Muscle layer of colon (tissue), 2 donors: Measurements from ENCODE around the gene IZUMO1R.
"Not testable (repeated sequence)": the region's sequence is repeated elsewhere in the genome, so short reads cannot be mapped to it uniquely, and the experiment has no call there.

Source experiments
- H3K27ac ChIP-seq: one replicate; pipeline ENCODE4 v1.7.0; 2013; ENCODE audit warnings: low read depth, mild to moderate bottlenecking, low read length, moderate library complexity
- H3K27me3 ChIP-seq, 2 donors: one replicate each; pipeline ENCODE4 v1.7.0; 2013; ENCODE audit warnings: low read length in 2 of 2, mild to moderate bottlenecking in 2 of 2; ENCODE audit not compliant: insufficient read depth in 2 of 2, control insufficient read depth in 1 of 2
- H3K36me3 ChIP-seq: one replicate; pipeline ENCODE4 v1.7.0; 2013; ENCODE audit warnings: mild to moderate bottlenecking, low read length; ENCODE audit not compliant: insufficient read depth
- H3K4me1 ChIP-seq: one replicate; pipeline ENCODE4 v1.7.0; 2013; ENCODE audit warnings: mild to moderate bottlenecking, low read length; ENCODE audit not compliant: insufficient read depth
- H3K4me3 ChIP-seq, 2 donors: one replicate each; pipeline ENCODE4 v1.7.0; 2013; ENCODE audit warnings: low read length in 2 of 2, low read depth in 1 of 2, mild to moderate bottlenecking in 1 of 2, moderate library complexity in 1 of 2
- H3K9ac ChIP-seq: one replicate; pipeline ENCODE4 v1.7.0; 2013; ENCODE audit warnings: low read length
- H3K9me3 ChIP-seq: one replicate; pipeline ENCODE4 v1.7.0; 2013; ENCODE audit warnings: mild to moderate bottlenecking, low read length
- donor health status: abdominal sarcoma.
- donor health status: Adenocarcinoma of cecum.

IZUMO1R gene

DNA sequence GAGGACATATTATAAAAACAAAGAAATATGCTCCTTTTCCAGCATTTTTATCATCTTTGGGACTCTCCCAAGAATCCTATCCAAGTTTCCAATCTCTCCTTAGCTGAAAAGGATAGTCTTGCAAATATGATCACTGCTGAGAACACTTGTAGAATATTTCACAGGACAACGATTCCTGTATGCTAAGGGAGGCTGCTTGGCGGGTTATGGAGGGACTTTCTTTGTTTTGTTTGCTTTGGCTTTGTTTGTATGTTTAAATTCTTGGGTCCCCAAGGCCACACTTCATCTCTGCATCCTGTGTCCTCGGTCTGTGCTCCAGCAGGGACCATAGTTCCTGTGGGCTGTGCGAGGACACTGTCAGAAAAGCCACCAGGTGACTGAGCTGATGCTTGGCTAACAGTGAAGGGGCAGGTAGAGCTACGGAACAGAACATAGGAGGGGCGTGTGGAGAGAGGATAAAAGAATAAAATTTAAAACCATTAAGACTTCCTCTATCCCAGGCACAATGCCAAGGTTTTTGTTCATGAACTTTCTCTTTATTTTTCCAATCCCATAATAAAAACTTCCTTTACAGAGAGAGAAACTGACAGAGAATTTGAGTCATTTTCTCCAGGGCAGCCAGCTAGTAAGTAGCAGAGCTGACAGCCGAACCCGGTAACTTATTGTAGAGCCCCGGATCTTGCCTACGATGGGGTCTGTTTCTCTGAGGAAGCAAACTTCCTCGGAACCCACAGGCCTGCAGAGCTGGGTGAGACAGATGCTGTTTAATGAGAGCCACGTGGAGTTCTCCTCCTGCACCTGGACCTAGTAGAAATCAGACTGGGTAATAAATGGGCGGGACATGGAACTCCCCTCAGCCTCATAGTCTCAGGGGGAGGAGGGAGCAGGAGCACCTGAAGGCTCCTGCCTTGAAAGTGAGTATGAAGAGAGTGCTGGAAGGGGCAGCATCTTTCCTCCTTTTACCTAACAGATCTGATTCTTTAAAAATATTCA, at the start of gene IZUMO1R:
IZUMO1R (plus strand) TSS at position 615 of the 993 bp plus-strand sequence. CDS start 1,057 bp downstream, outside the sequence.
- H3K9ac ChIP-seq, result no peak within 1 kb of the TSS
- no peak within 1 kb of the TSS for H3K4me3 ChIP-seq

DNA sequence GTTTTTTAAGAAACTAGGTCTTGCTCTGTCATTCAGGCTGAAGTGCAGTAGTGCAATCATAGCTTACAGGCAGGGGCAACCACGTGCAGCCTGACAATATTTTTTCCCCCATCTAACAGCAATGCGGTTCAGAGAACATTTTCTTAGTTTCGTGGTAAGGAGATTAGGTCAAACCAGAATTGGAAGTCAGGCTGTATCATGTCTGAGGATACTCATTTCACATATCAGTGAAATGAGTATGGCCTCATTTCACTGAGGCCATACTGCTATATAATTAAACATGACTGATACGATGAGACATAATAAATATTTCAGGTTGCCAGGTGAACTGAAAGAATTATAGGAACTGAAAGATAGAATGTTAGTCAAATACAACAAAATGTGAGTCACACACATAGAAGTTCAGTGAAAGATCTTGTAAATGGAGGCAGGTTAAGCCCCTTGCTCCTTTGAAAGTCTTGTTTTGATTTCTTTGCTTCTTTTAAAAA, 32.5 kb upstream of the IZUMO1R start:
- no peaks in the 10 kb centered on the region for H3K27me3 ChIP-seq
- no peak overlapping the region for H3K27ac ChIP-seq

More for the DNA sequence above, at the start of gene IZUMO1R:
- Histone ChIP-seq H3K36me3 (no peaks in the 10 kb centered on the region), H3K27me3 (no peaks in the 10 kb centered on the region), H3K4me1 (peaks cover 11% of the 10 kb centered on the region), H3K9me3 (no peaks in the 10 kb centered on the region), H3K27ac (no peak within 1 kb of the TSS)

DNA sequence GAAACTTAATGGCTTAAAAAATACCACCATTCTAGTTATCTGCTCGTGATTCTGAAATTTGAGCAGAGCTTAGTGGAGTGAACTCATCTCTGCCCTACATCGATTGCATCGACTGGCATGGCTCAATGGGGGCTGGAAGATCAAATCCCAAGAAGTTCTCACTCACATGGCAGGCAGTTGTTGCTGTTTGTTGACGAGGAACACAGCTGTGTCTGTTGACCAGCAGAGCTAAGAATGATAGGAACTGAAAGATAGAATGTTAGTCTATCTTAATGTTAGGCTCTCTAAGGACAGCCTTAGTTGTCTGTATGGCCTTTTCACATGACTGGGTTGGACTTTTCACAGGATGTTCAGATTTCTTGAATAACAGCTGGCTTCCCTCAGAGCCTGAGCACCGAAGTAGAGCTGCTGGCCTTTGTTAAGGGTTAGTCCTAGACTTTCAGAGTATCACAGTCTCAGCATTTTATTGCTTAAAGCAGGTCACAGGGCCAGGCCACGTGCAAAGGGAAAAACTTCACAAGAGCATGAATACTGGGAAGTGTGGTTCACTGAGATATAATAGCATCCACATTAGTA, 31.6 kb upstream of the IZUMO1R start:
- Histone ChIP-seq H3K4me1 (no peaks in the 10 kb centered on the region), H3K27me3 (no peaks in the 10 kb centered on the region), H3K4me3 (no peak overlapping the region), H3K9ac (no peak overlapping the region), H3K27ac (no peak overlapping the region), H3K36me3 (no peaks in the 10 kb centered on the region), H3K9me3 (no peaks in the 10 kb centered on the region)

More for the DNA sequence above, 32.5 kb upstream of the IZUMO1R start:
- H3K36me3 ChIP-seq, result no peaks in the 10 kb centered on the region
- no peaks in the 10 kb centered on the region for H3K4me1 ChIP-seq
- H3K4me3 ChIP-seq, result no peak overlapping the region
- no peak overlapping the region for H3K9ac ChIP-seq
- no peaks in the 10 kb centered on the region for H3K9me3 ChIP-seq

DNA sequence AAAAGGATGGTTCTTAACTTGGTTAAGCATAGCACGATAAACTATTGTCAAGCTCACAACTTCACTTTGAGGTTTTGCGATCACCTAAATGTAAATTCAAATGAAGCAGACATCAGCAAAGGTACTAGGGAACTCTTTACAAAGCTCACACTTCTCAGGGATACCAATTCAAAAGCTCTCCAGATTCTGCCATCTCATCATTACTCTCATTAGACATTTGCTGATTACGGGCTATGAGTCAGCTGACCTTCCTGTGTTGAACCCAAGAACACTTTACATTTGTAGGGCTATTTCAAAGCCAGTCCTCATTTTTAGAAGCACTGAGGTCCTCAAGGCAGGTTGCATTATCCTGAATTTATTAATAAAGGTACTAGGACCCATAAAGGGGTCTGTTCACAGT, 28.4 kb upstream of the IZUMO1R start:
- Histone ChIP-seq H3K36me3 (no peaks in the 10 kb centered on the region), H3K27me3 (no peaks in the 10 kb centered on the region), H3K27ac (no peak overlapping the region), H3K4me3 (no peak overlapping the region), H3K4me1 (no peaks in the 10 kb centered on the region), H3K9me3 (no peaks in the 10 kb centered on the region), H3K9ac (no peak overlapping the region)

DNA sequence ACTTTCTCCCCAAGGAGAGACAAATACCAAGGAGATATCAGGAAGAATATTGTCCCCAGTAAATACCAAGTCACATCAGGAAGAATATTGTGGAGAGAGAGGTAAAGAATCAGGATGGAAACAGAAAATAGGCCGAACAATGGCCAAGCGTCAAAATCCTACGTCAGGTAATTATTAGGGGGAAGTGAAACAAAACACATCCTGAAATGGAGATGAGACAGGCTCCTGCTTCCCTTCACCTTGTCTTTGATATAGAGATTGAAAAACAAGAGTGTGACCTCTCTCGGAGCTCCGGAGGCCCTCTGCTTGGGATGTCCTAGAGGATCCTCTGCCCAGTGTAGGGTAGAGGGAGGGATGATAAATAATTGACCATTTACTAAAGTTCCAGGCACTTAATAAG, 27.4 kb upstream of the IZUMO1R start:
- Histone ChIP-seq H3K9me3 (no peaks in the 10 kb centered on the region), H3K9ac (no peak overlapping the region), H3K4me1 (no peaks in the 10 kb centered on the region), H3K27ac (no peak overlapping the region), H3K27me3 (no peaks in the 10 kb centered on the region), H3K4me3 (no peak overlapping the region), H3K36me3 (no peaks in the 10 kb centered on the region)

DNA sequence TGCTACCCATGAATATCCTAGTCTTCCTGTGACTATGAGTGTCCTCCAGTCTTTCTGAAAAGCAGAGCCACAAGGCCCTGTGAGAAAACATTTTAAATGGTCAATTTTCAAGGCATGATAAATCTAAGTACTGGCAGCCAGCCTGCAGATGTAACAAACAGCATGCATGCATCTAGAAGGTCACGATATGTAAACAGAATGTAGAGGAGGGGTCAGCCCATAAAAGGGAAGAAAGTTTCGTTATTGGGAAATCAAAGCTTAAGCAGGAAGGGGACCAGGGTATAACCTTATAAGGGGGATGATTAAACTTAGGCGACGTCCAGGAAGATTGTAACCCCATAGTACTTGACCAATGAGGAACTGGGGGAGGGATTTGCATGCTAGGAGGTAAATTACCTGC, 26.2 kb upstream of the IZUMO1R start:
- not testable (repeated sequence) for H3K9ac ChIP-seq, H3K9me3 ChIP-seq, H3K4me1 ChIP-seq, H3K27me3 ChIP-seq, H3K4me3 ChIP-seq, H3K36me3 ChIP-seq, H3K27ac ChIP-seq

DNA sequence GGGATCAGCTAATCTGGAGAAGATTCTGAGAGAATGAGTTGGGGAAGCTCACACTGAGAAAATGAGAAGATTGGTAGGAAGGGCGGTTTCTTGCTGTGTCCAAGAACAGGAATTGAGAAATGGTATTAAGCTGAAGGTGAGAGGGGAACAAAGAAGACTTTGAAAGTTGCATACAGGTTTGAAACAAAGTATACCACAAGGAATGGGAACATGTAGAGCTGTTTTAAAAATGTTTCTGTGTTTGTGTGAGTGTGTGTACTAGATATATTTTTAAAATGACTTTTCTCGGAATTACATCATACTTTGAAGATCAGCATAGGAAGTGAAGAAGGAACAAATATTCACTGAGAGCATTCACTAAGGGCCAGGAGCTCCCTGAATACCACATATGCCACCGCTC, 24.4 kb upstream of the IZUMO1R start:
- Histone ChIP-seq H3K9me3 (no peaks in the 10 kb centered on the region), H3K4me3 (no peak overlapping the region), H3K4me1 (peaks cover 7% of the 10 kb centered on the region), H3K27ac (no peak overlapping the region), H3K9ac (no peak overlapping the region), H3K36me3 (no peaks in the 10 kb centered on the region), H3K27me3 (no peaks in the 10 kb centered on the region)

DNA sequence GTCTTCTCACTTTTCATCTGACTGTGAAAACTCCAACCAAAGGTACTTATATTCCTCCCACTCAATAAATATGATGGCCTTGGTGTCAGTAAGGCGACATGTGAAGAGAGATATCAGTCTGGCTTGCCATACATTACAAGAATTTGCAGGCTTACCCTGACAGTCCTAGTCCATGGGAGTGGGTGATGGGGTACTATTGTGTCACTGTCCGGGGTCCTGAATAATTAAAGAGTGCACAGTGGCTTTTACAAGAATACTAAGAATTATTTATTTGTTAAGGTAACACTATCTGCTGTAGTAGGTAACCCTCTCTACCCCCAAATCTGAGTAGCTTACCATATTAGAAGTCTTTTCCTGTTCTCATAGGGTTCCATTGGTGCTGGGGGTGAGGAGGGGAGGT, 23.1 kb upstream of the IZUMO1R start:
- H3K4me3 ChIP-seq, result no peak overlapping the region
- peaks cover 7% of the 10 kb centered on the region for H3K4me1 ChIP-seq
- no peaks in the 10 kb centered on the region for H3K9me3 ChIP-seq
- no peak overlapping the region for H3K9ac ChIP-seq
- H3K36me3 ChIP-seq, result no peaks in the 10 kb centered on the region
- H3K27me3 ChIP-seq, result no peaks in the 10 kb centered on the region
- no peak overlapping the region for H3K27ac ChIP-seq

DNA sequence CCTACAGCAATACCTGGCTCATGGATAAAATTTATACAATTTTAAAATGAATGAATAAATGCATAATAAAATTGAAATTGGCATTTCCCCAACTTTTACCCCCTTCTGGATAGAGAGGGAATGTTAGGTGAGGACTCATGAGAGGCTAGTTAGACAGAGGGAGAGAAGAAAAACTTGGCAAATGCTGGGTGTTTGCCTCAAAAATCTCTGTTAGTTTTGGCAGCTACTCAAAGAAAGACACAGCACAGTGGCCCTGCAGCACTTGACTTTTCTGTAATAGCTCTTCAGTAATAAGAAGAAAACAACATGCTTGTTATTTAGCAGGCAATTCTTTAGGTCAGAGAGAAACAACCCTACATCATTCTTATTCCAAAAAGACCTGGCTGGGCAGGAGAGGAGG, 20.7 kb upstream of the IZUMO1R start:
- no peaks in the 10 kb centered on the region for H3K36me3 ChIP-seq
- H3K9me3 ChIP-seq, result no peaks in the 10 kb centered on the region
- H3K4me1 ChIP-seq, result peaks cover 7% of the 10 kb centered on the region
- H3K27me3 ChIP-seq, result no peaks in the 10 kb centered on the region
- H3K4me3 ChIP-seq, result no peak overlapping the region
- no peak overlapping the region for H3K27ac ChIP-seq
- no peak overlapping the region for H3K9ac ChIP-seq

DNA sequence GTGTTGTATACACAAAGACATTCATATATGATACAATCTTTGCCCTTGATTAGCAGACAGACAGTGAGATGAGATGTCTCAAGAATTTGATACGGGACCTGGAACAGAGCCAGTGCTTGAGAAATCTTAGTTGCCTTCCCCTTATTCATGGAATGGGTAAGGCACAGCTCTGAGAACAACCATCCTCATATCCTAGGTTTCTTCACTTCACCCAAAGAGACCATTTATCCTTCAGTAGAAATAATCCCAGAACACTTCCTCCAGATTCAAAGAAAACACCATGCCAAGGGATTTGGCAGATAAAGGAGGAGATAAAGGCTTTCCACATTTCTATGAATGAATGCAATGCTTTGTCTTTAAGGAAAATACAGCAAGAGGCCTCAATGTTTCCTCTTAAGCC, 8.8 kb upstream of the IZUMO1R start:
- Histone ChIP-seq H3K9ac (no peak overlapping the region), H3K27ac (no peak overlapping the region), H3K4me1 (no peaks in the 10 kb centered on the region), H3K36me3 (no peaks in the 10 kb centered on the region), H3K27me3 (no peaks in the 10 kb centered on the region), H3K4me3 (no peak overlapping the region), H3K9me3 (no peaks in the 10 kb centered on the region)

DNA sequence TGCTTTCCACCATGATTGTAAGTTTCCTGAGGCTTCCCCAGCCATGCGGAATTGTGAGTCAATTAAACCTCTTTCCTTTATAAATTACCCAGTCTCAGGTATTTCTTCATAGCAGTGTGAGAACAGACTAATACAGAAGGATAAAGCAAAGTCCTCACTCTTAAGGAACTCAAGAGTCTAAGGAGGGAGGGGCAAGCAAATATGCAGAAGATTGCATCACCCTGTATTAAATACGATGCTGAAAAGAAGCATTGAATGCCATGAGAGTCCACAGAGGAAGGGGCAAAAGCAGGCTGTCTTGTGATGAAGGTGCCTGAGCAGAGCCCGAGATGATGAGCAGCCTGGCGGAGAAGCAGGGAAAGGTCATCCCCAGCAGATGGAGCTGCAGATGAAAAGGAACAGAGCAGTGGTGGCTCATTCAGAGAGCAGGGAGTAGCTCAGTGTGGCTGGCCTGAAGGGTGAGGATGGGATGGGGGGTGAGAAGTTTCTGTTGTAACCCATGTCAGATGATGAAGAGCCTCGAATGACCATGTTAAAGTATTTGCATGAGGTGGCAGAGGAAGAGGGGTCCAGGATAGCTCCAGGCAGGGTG, 6.3 kb upstream of the IZUMO1R start:
- Histone ChIP-seq H3K9ac (no peak overlapping the region), H3K4me3 (no peak overlapping the region), H3K27me3 (no peaks in the 10 kb centered on the region), H3K9me3 (no peaks in the 10 kb centered on the region), H3K36me3 (no peaks in the 10 kb centered on the region), H3K4me1 (no peaks in the 10 kb centered on the region), H3K27ac (no peak overlapping the region)
